Fibroblast of skin of right quadriceps (primary cell): Measurements from ENCODE around the gene FAH.
A peak's percentile ranks its signal among the peaks of the same experiment; 100 is the strongest.

Experiments
- DNase-seq: peaks from one replicate; pipeline ENCODE4 v3.0.0-alpha.2; 2013

FAH gene

DNA sequence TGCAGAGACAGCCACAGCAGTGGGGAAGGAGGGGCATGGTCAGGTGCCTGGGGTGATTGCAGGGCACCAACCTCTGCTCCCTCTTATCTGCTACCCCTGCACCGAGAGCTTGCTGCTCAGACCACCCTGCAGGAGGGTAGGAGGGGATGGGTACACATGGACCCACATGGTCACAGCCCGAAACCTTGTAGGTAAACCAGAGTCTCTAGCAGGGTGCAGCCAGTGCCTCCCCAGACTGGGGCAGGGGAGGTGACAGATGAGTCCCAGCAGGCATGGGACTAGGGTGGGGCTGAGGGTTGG lies 49.2 kb downstream of the FAH start:
- no peak for DNase-seq

DNA sequence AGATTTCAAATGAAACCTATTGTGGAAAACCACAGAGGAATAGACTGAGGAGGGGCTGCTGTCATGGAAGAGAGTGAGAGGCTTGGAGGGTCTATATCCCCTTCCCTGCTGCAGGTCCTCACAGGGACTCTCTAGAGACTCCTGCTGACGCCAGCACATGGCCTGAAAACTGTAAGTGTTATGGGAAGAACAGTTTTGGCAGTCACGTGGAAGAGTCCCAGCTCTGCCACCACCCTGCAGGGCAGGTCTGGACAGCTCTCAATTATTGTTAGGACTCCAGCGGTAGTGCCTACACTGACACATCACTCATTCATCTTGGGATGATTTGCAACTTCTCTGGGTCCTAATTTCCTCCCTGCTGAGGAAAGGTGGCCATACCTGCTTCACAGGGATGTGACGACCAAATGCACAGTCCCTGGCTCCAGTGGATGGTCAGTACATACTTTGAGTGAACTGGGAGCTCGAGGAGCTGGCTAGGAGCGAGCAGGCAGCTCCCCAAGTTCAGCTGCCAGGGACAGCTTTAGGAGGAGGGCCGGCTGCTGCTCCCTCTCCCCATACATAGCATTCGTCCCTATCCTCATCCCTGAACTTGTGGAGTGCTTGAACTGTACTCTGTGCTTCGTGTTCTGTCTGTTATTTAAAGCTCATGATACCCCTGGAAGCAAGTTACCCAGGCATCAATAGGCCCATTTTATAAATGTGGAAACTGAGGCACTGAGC lies 50.0 kb downstream of the FAH start:
- DNase-seq: no peak

DNA sequence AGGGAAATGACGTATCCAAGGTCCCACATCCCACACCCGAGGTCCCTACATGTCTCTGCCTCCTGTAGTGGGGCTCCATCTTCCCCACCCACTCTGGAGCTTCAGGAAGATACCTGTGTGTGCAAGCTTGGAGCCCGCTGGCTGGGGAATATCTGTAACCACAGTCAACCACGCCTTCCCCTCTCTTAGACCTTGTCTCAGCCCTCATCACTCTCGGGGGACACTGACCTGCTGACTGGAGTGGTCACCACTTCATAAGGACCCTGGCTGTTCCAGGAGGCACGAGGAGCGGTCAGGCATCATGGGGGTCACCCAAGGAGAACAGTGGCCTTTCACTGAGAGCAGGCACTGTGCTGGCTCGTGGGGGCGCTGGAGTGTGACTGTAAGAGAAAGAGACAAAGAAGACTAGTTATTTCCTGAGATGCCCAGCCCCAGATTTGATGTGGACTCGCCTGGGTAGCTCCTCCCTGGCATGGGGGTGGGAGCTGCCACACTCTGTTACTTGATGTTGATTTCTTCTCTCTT lies 50.6 kb downstream of the FAH start:
- no peak for DNase-seq

DNA sequence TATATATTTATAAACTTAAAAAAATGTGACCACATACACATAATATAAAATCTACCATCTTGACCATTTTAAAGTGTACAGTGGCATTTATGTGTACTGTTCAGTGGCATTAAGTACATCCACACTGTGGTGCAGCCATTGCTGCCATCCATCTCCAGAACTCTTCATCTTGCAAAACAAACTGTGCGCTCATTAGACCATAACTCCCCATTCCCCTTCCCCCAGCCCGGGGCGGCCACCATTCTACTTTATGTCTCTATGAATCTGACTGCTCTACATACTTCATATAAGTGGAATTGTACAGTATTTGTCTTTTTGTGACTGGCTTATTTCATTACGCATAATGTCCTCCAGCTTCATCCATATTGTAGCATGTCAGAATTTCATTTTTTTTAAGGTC lies 51.4 kb downstream of the FAH start:
- DNase-seq: no peak

DNA sequence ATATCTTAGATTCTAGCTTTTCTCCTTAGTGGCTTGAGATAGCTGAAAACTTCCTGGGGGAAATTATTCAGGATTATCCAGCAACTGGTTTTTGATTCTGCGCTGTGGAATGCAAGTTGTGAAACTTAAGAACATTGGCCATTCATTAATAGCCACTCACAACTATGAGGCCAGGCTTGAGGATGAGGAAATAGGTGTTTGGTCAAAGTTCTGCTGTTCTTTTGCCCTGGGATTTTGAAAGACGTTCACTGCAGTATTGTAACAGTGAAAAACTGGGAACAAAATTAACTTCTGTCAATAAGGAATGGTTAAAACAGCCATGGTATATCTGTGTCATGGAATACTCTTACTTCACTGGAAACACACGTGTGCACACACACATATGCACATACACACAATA lies 55.1 kb downstream of the FAH start:
- DNase-seq: no peak

DNA sequence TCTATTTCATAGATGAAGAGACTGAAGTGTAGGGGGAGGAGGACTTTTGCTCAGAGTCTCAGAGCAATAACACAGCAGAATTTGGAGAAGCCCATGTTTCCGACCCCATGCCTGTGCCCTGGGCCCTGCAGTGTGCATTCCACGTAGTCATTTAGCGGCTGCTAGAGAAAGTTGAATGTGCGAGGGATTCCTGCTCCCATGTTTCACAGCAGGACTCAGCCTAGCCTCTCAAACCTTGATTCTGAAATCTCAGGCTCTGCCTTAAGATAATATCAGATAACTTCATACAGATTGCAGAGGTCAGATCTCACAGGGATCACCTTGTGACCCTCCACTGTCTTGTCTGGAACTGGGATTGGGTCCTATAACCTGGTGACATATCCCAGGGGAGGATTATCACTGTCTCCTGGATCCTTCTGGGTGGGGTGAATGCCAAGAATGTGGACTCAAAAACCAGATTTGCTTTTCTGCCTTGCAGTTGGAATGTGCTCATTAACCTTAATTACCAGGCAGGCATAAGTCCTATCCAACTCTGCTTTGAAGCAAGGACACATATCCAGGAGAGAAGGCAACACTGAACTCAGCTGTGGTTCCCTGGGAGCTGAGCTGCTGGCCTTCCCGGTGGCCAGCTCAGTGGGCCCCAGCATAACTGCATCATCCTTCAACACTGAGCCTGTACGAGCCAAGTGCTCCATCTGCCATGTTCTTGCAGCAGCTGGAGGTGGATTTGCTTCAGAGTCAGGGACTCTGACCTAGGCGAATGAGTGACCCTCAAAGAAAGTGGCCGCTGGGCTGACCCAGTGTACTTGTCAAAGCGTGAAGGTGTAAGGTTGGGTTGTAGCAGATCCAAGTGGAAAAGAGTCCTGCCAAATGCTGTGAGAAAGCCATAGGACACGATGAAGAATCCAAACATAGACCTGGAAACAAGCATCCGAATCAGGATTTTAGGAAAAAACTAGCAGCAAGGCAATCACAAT lies 56.2 kb downstream of the FAH start:
- no peak for DNase-seq

DNA sequence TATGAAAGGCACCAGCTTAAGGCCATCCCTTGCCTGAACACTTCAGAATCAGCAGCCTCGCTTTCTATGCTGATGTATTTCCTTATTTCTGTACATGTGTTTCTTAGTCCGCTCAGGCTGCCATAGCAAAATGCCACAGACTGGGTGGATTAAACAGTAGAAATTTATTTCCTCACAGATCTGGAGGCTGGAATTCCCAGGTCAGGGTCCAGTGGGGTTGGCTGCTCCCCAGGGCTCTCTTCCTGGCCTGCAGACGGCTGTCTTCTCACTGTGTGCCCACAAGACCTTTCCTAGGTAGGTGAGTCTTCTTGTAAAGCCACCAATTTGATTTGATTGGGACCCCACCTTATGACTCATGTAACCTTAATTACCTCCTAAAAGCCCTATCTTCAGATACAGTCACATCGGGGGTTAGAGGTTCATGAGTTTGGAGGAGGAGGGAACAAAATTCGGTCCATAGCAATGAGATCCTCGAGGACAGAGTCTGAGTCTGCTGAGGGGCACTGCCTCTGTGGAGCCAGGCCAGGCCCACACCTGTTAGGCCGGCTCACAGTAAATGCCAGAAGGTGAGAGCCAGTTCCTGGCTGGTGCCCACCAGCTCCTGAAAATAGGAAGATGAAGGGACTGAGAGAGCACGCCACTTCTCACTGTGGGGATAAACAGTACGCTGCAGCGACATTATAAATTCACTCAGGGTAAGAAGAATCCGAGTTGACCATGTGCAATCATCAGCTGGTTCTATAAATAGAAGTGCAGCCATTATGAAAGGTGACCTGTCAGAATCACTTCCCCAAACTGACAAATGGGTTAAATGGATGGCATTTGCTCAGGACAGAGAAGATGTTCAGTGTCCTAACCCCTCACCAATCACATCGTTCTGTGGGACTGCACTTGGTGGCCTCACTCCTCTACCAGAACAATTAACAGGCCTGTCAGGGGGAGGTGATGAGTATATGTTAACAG lies 58.1 kb downstream of the FAH start:
- no peak for DNase-seq

DNA sequence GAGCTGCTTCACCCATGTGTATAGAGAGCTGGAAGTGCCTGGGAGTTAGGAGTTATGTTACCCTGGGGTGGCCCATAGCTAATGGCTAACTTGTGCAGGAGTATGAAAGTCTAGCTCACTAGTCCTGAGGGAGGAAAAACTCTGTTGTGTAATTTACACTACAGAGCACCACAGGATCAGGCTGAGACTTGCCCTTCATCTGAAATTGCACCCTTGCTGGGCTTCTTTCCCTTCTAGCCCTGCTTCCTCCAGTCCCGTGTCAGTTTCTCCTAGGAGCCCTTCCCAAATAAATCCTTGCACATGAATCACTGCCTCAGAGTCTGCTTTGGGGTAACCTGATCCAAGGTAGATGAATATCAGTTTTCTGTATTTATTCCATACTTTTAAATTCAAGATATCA lies 59.2 kb downstream of the FAH start:
- DNase-seq: no peak

DNA sequence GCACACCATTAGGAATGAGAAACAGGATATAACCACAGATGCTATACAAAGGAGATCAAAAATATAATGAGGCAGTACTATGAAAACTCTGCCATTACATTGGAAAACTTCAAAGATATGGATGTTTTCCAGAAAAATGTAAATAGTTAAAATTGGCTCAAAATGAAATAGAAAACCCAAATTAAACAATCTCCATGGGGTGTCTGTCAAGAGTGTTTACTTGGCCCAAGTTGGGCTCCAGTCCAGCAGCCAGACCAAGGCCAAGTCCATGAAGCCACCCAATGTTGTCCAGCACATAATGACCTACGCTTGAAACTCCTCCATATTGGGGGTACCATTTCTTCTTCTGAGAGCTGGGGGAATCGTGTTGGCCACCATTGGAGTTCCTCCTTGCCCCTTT lies 62.1 kb downstream of the FAH start:
- DNase-seq: no peak

DNA sequence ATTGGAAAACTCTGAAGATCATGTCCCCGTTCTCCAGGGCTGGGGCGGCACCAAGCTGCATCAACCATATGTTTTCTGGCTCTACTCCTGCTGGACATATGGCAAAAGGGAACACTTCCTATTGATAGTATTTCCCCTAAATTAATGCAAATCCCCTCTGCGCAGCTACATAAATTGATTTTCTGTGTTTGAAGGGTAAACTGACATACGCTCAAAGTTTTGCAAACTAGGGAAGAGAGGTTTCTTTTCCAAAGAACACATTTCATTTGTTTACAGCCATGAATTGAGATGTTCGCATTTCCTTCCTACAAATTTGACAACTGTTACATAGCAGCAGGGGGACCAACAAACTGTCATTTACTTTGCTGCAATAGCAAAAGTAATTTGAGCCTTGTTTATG lies 63.3 kb downstream of the FAH start:
- DNase-seq: no peak

DNA sequence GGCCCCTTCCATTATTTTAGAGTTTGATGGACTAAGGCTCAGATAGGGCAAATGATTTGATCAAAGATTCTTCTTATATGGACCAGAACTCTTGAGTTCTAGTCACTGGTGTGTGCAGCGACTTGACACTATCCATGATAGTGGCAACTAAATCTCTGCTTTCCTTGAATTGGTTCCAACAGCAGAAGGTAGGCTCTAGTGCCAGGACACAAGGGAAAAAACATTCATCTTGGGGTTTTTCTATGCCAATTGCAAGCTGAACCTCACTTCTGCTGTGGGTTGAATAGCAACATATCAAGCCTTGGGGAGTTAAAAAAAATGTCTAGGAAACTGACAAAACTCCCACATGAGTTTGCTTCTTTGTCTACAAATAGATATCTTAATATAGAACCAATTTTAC lies 64.1 kb downstream of the FAH start:
- DNase-seq: no peak

DNA sequence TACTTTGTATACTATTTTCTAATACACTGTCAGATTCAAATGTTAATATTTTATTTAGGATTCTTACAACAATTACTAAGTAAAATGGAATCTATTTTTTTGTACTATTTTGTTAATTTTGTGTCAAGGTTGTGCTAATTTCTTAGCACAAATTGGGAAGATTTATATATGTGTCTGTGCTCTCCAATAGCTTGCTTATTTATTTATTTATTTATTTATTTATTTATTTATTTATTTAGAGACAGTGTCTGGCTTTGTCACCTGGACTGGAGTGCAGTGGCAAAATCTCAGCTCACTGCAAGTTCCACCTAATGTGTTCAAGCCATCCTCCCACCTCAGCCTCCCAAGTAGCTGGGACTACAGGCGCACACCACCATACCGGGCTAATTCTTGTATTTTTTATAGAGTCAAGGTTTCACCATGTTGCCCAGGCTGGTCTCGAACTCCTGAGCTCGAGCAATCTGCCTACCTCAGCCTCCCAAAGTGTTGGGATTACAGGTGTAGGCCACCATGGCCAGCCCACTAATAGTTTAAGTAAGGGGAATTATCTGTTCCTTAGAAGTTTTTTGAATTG lies 64.6 kb downstream of the FAH start:
- no peak for DNase-seq

DNA sequence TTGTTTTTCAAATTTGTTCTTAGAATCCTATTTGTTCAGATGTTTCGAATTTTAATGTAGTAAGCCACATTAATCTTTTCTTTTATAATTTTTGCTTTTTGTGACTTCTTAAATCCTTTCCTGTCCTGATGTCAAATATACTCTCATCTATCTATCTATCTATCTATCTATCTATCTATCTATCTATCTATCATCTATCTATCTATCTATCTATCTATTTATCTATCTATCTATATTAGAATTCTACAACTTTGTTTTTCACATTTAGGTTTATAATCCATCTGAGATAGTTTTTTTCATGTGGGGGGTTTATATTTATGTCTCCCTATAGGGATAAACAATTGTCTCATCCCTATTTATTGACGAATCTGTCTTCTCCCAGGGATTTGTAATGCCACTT lies 67.2 kb downstream of the FAH start:
- DNase-seq: no peak

DNA sequence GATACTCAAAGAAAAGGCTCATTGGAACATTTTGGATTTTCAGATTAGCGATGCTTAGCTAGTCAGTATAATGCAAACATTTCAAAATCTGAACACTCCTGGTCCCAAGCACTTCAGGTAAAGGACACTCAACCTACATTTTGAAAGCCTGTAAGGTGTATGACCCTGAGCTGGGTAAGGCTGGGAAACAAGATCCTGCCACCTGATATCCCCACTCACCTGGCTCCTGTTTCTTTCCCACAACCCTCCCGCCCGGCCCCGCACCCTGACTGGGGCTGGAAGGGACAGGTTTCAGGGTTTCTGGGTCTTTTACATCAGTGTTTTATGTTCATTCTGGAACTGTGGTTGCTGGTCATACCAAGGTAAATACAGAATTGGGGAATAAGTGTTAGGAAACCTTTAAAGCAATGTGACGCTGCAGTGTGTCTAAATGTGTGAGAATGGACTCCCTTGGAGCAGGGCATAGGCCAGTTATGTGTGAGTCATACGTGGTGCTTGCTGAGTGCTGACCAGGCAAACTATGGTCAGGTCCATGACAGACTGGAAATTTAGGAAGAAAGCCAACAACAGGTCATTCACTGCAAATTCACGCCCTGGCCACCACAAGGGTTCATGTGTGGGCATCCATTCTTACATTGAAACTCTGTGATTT lies 76.3 kb downstream of the FAH start:
- no peak for DNase-seq

DNA sequence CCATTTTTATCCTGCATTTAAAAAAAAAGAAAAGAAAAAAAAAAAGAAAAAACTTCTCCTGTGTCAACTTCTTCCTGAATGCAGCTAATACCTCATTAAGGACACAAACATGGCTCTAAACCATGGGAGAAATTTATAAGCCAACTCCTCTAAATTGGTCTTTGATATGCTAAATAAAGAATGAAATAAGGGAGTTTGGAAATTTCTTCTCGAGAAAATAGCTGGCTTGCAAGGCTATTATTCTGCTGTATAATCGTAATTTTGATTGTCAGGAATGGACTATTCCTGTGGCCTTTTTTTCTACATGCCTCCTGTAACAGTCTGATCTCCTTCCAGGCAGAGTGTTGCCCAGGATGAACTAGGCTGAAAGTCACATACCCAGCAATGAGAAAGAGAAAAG lies 78.6 kb downstream of the FAH start:
- no peak for DNase-seq

DNA sequence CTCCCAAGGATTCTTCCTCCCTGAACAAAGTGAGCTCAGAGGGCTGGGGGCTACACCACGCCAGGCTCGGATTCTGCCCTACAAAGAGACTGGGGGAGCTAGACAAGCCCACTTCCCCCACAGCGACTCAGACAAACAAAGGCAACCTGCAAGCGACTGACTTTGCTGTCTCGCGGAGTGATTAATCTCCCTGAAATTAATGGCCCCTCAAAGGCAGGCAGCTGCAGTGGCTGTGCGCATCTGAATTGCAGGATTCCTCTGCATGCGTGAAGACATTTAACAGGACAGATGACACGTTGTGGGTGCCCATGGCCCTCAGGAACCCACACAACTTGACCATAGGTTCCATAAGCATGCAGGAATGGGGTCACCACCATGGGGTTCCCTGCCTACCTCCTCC lies 80.8 kb downstream of the FAH start:
- DNase-seq: no peak

DNA sequence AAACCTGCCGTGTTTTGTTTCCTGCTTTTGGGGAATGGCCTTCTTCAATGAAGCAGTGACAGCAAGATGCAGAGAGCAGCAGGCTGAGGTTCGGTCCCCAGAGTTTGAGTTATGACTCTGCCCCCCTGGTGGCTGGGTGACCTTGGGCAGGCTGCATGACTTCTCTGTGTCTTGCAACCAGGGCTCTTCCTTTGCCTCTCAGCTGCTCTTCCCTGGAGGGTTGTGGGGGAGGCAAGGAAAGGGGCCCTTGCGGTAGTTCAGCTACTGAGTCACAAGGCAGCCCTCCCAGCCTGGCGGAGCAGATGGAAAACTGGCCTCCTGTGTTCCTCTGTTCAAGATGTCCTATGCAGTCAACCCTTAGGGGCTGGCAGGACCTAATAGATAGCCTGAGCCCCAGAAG lies 82.1 kb downstream of the FAH start:
- DNase-seq: peak; percentile 9
